Adrenal gland (tissue), 12 donors: Measurements from ENCODE around the gene RAB5B. TPM values are rescaled to one million over a fixed set of nuclear protein-coding genes. Genes with fewer than 3 reads are reported as not detected.
A peak's percentile ranks its signal among the peaks of the same experiment; 100 is the strongest.
"Not testable (repeated sequence)": the region's sequence is repeated elsewhere in the genome, so short reads cannot be mapped to it uniquely, and the experiment has no call there.

ENCODE experiments used
- DNase-seq, 7 donors: peaks; one replicate each; pipeline ENCODE4 v3.0.0-alpha.2; 2019 to 2020
- H3K27ac ChIP-seq, 5 donors: fragments of 200-600 bp; sonication (generic) in 4 of 5; 1 replicate in 3 of 5; 2 replicates in 2 of 5; pipeline versions ENCODE4 v1.5.1 to v1.8.0; 2016 to 2020; ENCODE audit warnings: mild to moderate bottlenecking in 1 of 5
- H3K27me3 ChIP-seq: fragments of 200-600 bp; 2 replicates; pipeline ENCODE4 v1.8.0; 2021
- H3K36me3 ChIP-seq, 2 donors: fragments of 200-600 bp; replicated peaks in 1 of 2; 1 replicate in 1 of 2; 2 replicates in 1 of 2; pipeline versions ENCODE4 v1.5.1 to v1.8.0; 2018 to 2022
- H3K4me1 ChIP-seq, 2 donors: fragments of 200-600 bp; replicated peaks in 1 of 2; 1 replicate in 1 of 2; 2 replicates in 1 of 2; pipeline versions ENCODE4 v1.5.1 to v1.8.0; 2018 to 2021
- H3K4me3 ChIP-seq, 4 donors: fragments of 200-600 bp; sonication (generic) in 3 of 4; one replicate each; pipeline ENCODE4 v1.5.1; 2016 to 2018
- H3K9me3 ChIP-seq, 3 donors: fragments of 200-600 bp; sonication (generic) in 1 of 3; replicated peaks in 1 of 3; 1 replicate in 2 of 3; 2 replicates in 1 of 3; pipeline versions ENCODE4 v1.5.1 to v1.8.0; 2016 to 2021
- POLR2A ChIP-seq, 2 donors: fragments of 450-650 bp; IDR thresholded peaks; one replicate each; pipeline ENCODE4 v1.6.1; 2017; ENCODE audit warnings: antibody characterized with exemption in 2 of 2, mild to moderate bottlenecking in 2 of 2, moderate library complexity in 1 of 2
- WGBS, 4 donors: extraction: QIAGEN DNeasy Blood & Tissue Kit in 2 of 4; methylation state at CpG; one replicate each; pipeline versions ENCODE4 v1.1.5 to v1.1.7; 2013 to 2017; 5-methylcytosine and 5-hydroxymethylcytosine counted together
- intact Hi-C, 2 donors: fragments of 100-400 bp; cut with DNase I; formaldehyde crosslinking; loops; one replicate each; pipeline versions ENCODE4 v1.14.1 to v1.15.0; 2022 to 2023
- polyA plus RNA-seq, 3 donors: library from polyadenylated mRNA; stranded (reverse); fragments of 200-250 nt in 2 of 3; fragments of 350-450 nt in 1 of 3; fragmentation: Illumina TruSeq in 1 of 3; extraction: RNeasy Lipid Tissue Mini Kit (QIAGEN cat#74804) in 1 of 3; gene quantifications; one replicate each; pipeline ENCODE4 v1.2.3, GENCODE V29; 2013 to 2014
- total RNA-seq, 9 donors: library from RNA; depleted of rRNA in 4 of 9; stranded (reverse); fragments of >200 nt in 4 of 9; fragments of 120-200 nt in 1 of 9; fragmentation: NEBNext Ultra II Directional in 1 of 9; extraction: Animal tissue kit (Norgen Biotek cat#: 25700) in 1 of 9; gene quantifications; one replicate each; pipeline versions ENCODE4 v1.1.0 to v1.2.4, GENCODE V29; 2013 to 2023
- TF ChIP-seq, protein P1 (sequence below), 6 experiments: fragments of 450-650 bp in 4 of 6; fragments of 200-600 bp in 2 of 6; sonication (generic) in 1 of 6; IDR thresholded peaks; 1 replicate in 5 of 6; 2 replicates in 1 of 6; pipeline versions ENCODE4 v1.5.1 to v1.8.0; 2016 to 2021; ENCODE audit warnings: antibody characterized with exemption in 6 of 6, mild to moderate bottlenecking in 2 of 6, moderate library complexity in 1 of 6
- donor health status: healthy with polysubstance abuse.
- donor health status: Bipolar disorder and iron deficiency.
- donor health status: DM: yes; HTN: yes; CAD: no.
- donor health status: DM: no; HTN: no; CAD: no.
- donor health status: DM: no; HTN: no; CAD: no.
- donor health status: DM: yes; HTN: yes; CAD: no.

RAB5B gene
- total and polyA plus RNA-seq, 12 donors, result 34.4 to 137 (median 105) TPM

DNA sequence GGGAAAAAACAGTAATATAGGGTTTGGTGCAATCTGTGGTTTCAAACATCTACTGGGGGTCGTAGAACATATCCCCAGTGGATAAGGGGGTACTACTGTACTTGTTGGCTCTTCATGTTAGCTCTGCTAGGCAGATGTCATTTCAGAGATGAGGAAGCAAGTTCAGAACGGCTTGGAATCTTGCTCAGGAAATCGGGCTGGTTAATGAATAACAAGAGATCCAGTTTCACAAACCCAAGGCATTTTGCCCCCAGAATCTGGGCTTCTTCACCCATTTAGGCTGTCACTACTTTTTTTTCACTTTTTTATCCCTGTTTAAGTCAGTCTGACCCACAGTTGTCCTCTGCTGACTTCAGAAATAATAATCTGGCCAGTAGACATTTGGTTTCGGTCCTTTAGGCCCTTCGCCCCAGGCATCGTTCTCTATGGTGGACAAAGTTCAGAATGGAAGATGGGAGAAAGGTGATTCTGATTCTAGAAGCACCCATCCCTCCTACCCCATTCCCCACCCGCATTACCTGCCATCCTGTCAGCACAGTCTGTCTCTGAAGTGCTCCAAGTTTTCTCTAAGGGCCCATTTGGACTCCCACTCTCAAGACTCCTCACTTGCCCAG lies 27.7 kb downstream of the RAB5B start:
- intact Hi-C loops, result no loop called here
- H3K27me3 ChIP-seq, result no peaks in the 10 kb centered on the region
- WGBS, 4 donors, result 70 to 91% (median 88%) methylated on average over 7 of the region's 7 CpGs
- no peak overlapping the region for H3K4me3 ChIP-seq
- H3K9me3 ChIP-seq, result no peaks in the 10 kb centered on the region
- no peak for DNase-seq
- H3K27ac ChIP-seq, result no peak overlapping the region
- peaks cover 10 to 13% of the 10 kb centered on the region in 2 donors for H3K4me1 ChIP-seq
- no peak for TF ChIP-seq POLR2A (IDR thresholded peaks at IDR 0.05)
- TF ChIP-seq, protein P1, sequence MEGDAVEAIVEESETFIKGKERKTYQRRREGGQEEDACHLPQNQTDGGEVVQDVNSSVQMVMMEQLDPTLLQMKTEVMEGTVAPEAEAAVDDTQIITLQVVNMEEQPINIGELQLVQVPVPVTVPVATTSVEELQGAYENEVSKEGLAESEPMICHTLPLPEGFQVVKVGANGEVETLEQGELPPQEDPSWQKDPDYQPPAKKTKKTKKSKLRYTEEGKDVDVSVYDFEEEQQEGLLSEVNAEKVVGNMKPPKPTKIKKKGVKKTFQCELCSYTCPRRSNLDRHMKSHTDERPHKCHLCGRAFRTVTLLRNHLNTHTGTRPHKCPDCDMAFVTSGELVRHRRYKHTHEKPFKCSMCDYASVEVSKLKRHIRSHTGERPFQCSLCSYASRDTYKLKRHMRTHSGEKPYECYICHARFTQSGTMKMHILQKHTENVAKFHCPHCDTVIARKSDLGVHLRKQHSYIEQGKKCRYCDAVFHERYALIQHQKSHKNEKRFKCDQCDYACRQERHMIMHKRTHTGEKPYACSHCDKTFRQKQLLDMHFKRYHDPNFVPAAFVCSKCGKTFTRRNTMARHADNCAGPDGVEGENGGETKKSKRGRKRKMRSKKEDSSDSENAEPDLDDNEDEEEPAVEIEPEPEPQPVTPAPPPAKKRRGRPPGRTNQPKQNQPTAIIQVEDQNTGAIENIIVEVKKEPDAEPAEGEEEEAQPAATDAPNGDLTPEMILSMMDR (IDR thresholded peaks at IDR 0.05), result no peak
- H3K36me3 ChIP-seq, result peaks cover 0 to 24% of the 10 kb centered on the region in 2 donors

DNA sequence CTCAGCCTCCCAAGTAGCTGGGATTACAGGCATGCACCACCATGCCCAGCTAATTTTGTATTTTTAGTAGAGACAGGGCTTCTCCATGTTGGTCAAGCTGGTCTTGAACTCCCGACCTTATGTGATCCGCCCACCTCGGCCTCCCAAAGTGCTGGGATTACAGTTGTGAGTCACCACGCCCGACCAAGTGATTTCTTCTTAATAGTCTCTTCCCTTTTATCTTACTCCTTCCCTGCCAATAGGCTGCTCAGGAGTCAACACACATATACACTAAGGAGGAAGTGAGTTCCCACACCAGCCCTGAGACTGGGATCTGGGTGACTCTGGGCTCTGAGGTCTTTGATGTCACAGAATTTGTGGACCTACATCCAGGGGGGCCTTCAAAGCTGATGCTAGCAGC lies 29.5 kb downstream of the RAB5B start:
- H3K4me1 ChIP-seq, H3K9me3 ChIP-seq, H3K27me3 ChIP-seq, H3K27ac ChIP-seq, DNase-seq, intact Hi-C loops, H3K4me3 ChIP-seq: not testable (repeated sequence)
- H3K36me3 ChIP-seq, result peaks cover 0 to 24% of the 10 kb centered on the region in 2 donors
- WGBS, 4 donors, result 68 to 87% (median 71%) methylated on average over 5 of the region's 5 CpGs

DNA sequence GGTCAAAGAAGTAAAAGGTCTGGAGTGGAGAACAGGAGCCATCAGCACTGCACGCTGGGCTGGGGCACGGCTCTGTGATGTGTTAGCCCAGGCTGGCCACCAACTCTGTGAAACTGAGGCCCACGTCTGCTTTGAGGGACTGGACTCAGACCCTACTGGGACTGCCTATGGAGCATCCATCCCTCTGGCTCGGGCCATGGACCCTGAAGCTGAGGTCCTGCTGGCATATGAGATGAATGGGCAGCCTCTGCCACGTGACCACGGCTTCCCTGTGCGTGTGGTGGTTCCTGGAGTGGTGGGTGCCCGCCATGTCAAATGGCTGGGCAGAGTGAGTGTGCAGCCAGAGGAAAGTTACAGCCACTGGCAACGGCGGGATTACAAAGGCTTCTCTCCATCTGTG lies 30.3 kb downstream of the RAB5B start:
- WGBS, 4 donors, result 92 to 98% (median 95%) methylated on average over 8 to 10 of the region's 10 CpGs
- peaks cover 0 to 24% of the 10 kb centered on the region in 2 donors for H3K36me3 ChIP-seq
- H3K27me3 ChIP-seq, result no peaks in the 10 kb centered on the region
- TF ChIP-seq POLR2A (IDR thresholded peaks at IDR 0.05), result no peak
- TF ChIP-seq, protein P1 (IDR thresholded peaks at IDR 0.05), result no peak
- intact Hi-C loops, result no loop called here
- H3K4me3 ChIP-seq, result no peak overlapping the region
- H3K9me3 ChIP-seq, result no peaks in the 10 kb centered on the region
- H3K4me1 ChIP-seq, result peaks cover 6 to 13% of the 10 kb centered on the region in 2 donors
- DNase-seq, result no peak
- no peak overlapping the region for H3K27ac ChIP-seq

DNA sequence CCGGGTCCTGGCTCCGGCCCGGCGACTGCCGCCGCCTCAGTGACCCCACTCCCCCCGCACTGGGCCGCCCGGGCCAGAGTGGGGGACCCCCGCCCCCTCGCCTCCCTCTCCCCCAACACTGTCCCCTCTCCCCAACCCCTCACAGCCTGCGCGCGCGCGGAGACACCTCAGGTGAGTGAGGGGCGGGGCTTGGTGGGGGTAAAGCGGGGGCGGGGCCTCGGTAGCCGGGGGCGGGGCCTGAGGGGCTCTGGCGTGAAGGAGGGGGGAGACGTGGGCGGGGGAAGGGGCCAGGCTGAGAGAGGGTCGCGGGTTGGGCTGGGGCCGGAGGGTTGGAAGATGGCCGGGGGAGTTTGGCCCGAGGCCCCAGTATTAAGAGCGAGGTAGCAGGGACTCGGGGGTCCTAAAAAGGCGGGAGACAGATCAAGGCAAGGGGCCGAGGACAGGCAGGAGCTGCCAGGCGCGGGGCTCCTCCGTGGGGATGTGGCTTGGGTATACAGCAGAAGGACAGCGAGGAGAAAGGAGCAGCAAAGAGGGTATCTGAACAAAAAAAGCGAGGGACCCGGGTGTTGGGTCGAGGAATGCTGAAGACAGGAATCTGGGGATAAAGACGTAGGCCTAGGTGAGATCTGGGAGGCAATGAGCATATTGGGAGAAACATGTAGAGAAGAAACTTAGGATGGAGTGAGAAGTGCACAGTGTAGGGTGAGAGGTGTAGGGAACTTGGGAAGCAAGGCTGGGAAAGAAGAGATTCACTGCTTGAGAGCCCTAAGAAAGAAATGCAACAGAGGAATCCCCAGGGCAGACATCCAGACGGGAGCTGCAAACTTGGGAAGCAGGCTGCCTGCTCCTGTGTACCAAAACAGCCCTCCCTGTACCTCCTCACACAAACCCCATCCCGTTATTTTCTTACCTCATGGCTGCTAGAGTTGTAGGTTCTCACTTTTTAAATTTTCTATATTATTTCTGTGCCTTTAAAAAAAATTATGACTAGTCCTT lies 34.0 kb downstream of the RAB5B start:
- no peaks in the 10 kb centered on the region for H3K27me3 ChIP-seq
- H3K4me1 ChIP-seq, result peaks cover 6 to 25% of the 10 kb centered on the region in 2 donors
- peak overlapping the region; percentile 31 to 99 (median 84) for H3K27ac ChIP-seq
- no peak for TF ChIP-seq POLR2A (IDR thresholded peaks at IDR 0.05)
- TF ChIP-seq, protein P1 (IDR thresholded peaks at IDR 0.05), result no peak
- no peaks in the 10 kb centered on the region for H3K9me3 ChIP-seq
- peaks cover 0 to 22% of the 10 kb centered on the region in 2 donors for H3K36me3 ChIP-seq
- intact Hi-C loops, result no loop called here
- H3K4me3 ChIP-seq, result peak overlapping the region in 3 of 4 donors; percentile 5 to 99 (median 96)
- DNase-seq, result peak in 6 of 7 donors; percentile 28 to 67 (median 46)
- 1 to 4% (median 2%) methylated on average over 17 to 44 of the region's 44 CpGs for WGBS, 4 donors
